Skin of body (tissue), 2 donors: ENCODE measurements around the gene GUCY1A2. TPM values are rescaled to one million over a fixed set of nuclear protein-coding genes. Genes with fewer than 3 reads are reported as not detected.

Experiments
- DNase-seq: peaks from one replicate; lab custom pipeline; 2025; lab: John Stamatoyannopoulos, UW
- total RNA-seq: library from RNA; depleted of rRNA; stranded (reverse); fragments of >200 nt; gene quantifications from one replicate; pipeline ENCODE4 v1.2.3, GENCODE V29; 2014

GUCY1A2 gene
- total RNA-seq, 1 donor from 2014 or later, result 10.6 TPM

- no peak for DNase-seq
Observed at GRCh38 chr11:106670069-106670468, 348.2 kb downstream of the GUCY1A2 start.

DNA sequence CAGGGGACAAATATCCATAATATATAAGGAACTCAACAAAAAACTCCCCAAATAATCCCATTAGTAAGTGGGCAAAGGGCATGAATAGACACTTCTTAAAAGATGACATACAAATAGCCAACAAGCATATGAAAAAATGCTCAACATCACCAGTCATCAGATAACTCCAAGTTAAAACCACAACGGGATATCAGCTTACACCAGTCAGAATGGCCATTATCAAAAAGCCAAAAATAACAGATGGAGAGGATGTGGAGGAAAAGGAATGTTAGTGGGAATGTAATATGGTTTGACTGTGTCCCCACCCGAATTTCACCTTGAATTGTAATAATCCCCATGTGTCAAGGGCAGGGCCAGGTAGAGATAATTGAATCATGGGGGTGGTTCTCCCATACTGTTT is 350.1 kb downstream of the GUCY1A2 start:
- DNase-seq, result no peak

DNA sequence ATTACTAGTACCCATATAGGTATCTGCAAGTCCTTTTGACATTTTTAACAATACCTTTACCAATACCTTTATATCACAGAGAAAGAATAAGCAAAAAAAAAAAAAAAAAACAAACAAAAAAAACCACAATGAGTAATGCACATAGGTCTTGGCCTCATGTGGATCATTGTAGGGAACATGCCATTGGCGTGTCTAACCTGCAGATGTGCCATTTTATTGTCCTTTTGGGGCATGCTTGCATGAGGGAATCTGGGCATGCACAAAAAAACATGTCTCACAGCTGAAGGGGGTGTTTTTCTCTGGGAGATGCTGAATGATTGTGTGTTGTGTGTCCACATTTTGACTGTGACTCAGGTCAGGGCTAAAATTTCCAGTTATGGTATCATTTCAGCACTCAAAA is 361.6 kb downstream of the GUCY1A2 start:
- no peak for DNase-seq

GRCh38 chr11:106644824-106645223 is 373.5 kb downstream of the GUCY1A2 start:
- DNase-seq, result no peak

DNA sequence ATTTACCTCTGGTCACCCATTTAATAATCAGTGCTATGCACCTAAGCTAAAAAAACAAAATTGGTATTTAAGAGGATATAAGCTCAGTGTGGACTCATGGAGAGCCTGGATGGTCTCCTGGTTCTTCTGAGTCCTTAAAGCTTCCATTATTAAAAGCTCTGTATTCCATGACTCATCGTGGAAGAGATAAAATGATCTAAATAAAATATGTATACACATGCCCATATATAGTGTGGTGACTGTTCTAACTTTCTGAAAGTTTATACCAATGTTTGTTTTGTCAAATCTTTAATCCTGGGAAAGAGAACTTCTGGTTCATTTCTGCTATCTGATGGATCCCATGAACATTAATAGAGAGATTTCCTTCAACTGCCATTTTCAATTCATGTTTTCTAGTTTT is 375.9 kb downstream of the GUCY1A2 start:
- DNase-seq, result no peak

DNA sequence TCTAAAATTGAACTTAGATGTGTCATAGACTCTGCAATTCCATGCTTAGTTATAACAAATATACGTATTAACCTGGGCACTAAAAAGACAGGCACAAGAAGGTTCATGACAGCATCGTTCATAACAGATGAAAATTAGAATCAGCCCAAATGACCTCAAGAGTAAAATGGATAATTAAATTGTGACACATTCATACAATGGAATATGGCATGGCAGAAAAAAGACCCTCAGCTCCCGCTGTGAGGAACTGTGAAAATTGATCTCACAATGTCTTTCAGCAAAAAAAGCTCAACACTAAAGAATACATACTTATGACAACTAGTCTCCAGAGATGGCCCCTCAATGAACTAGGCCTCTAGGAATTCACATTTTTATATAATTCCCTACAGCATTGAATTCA is 386.0 kb downstream of the GUCY1A2 start:
- DNase-seq, result no peak

- no peak for DNase-seq
Observed at GRCh38 chr11:106627694-106628093, 390.6 kb downstream of the GUCY1A2 start.

GRCh38 chr11:106625566-106625965 is 392.7 kb downstream of the GUCY1A2 start:
- DNase-seq, result no peak

GRCh38 chr11:106624377-106624776 is 393.9 kb downstream of the GUCY1A2 start:
- DNase-seq, result no peak
